HL-60/S4 (cell line): ENCODE measurements around the gene UBXN6.

Source experiments
- in situ Hi-C: fragments of 300-500 bp; cut with MboI; formaldehyde crosslinking; loops from 2 replicates; pipeline ENCODE4 v1.14.3; 2022; ENCODE audit warnings: low sequenced_read_pairs

UBXN6 gene

DNA sequence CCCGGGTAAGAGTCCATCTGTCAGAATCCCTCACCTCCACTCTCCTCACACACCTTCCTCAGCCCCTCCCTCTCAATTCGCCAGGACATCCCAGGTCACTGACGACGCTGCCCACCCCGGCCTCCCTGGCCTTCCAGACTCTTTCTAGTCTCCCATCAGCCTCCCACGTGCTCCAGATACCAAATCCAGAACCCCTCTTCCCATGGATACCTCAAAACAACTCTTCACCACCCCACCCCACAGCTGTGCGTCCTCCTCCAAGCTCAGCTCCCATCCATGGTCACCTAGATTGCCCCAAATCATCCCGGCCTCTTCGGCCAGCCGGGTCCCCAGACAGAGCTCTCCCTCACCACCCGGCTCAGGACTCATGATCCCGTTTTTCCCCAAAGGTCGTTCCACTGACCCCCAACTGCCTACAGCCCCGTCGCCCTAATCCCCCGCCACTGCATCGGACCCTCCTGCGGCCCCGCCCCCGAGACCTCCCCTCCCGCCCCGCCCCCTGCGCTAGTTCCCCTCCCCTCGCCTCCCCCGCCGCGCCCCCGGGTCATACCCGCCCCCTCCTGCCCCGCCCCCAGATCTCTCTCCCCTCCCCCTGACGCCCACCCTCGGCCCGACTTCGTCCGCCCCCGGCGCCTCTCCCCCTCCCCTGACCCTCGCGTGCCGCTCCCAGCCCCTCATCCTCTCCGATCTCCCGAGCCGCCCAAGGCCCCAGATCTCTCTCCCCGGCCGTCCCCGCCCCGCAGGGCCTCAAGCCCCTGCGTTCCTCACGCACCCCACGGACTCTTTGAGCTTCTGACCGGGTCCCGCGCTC is 546 bp downstream of the UBXN6 start:
- in situ Hi-C loops: no loop called here

DNA sequence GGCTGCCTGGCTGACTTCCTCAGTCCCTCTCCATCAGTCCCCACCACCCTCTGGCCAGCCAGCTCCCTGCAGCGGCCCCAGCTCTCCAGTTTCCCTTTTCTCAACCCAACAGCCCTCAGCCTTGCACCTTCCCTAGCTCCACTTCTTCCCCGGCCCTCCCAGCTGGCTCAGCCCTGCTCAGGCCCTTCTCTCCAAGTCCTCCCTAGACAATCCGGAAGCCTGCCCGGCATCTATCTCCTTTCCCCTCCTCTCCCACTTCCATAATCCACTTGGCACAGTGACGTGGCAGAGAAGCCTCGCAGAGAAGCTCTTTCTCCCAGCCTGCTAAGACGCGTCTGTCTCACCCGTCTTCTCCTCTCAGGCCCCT is 1.1 kb downstream of the UBXN6 start:
- in situ Hi-C loops: no loop called here

DNA sequence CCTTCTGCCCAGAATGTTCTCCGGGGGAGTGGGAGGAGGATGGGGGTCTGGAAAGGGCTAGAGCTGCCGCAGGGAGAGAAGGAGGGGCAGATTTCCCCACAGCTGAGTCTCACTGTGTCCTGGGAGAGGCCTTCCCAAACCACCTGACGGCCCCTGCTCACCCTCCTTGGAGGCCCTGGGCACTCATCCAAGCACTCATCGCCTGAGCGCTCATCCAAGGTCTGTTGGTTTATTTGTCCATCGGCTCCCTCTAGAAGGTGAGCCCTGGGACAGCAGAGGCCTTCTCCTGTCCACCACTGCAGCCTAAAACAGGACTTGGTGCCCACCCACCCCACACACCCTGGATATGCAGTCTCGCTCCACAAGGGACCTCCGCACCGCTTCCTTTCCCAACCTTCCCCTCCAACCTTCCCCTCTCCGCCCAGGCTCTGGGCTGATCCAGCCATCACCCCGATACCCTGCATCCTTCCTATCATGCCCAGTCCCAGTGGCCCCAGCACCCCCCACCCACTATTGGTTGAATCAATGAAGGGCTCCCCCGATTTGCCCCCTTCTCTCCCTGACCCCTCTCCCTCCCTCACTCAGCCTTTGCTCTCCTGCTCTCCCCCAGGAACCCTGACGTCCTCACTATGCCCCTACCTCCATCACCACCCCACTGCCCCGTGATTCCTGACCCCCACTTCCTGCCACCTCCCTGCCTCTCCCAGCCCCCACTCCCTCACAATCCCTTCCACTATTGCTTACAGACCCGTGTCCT is 1.7 kb downstream of the UBXN6 start:
- in situ Hi-C loops: no loop called here

DNA sequence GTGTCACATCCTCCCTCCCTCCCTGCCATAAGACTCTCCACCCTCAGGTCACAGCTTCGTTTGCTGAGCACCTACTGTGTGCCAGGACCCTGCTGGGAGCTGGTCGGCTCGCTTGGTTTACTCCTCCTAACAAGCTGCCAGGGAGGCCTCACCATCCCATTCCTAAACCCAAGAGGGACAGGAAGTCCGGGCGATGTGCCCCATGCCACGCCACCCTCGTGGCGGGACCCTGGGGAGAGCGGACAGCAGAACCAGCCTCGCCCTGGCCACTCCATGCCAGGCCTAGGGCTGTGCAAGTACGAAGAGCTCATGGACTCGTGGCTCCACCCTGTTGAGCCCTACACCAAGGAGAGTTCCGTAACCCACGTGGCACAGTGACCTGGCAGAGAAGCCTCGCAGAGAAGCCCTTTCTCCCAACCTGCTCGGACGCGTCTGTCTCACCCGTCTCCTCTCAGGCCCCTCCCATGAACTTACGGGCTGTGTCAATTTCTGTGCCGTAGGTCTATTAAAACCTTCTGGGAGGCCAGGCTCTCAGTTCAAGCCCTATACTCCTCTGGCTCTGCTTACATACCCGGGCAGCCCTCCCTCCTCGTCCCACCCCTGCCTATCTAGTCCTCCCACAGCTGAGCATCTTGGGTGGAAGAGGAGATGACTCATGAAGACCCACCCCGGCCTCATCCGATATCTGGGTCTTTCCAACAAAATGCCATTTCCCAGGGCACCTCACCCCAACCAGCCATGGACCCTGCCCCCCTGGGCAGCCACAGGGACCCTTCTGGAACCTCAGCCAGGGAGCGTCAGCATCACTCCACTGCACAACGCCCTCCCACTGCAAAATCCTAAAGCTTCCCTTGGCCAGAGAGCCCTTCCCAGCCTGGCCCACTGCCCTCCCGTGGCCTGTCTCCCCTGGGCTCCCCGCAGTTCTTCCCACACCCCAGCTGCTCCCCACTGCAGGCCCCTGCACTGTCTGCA is 2.6 kb downstream of the UBXN6 start:
- in situ Hi-C loops: no loop called here

DNA sequence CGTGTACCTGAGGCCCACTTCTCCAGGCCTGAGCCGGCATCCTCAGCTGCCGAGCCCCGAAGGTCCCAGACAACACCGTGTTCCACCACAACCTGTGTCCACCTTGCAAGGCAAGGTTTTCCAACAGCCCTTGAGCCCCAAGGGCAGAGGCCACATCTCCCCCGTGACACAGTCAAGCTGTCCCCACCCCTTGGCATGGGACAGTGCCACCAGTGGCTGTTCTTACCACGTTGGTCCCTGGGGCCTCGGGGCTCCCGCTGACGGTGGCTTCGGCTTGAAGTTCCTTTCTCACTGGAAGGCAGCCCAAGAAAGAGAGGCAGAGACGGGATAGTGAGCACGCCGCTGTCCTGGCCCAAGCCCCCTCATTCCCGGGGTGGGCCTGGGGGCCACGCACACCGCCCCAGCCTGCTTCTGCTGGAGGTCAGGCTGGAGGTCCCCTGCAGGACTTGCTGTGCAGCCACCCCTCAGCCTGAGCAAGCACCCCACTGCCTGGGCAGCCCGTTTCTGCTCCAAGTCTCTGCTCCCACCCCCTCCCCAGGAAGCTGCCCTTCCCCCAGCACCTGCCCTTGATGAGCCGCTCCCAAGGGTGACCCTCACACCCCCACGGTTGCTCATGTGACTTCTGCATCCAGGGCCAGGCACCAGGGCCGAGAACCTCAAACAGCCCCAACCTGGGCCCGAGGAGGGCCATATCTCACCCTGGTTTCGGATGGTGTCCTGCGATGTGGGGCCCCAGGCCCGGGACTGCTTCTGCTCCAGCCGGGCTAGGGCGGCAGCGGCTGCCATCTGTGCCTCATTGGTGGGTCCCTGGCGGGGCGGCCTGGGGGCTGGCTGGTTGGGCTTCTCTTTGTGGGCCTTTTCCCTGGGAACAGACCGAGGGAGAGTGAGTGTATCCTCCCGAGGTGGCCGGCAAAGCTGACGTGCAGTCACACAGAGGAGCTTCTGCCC is 4.1 kb downstream of the UBXN6 start:
- in situ Hi-C loops: no loop called here

DNA sequence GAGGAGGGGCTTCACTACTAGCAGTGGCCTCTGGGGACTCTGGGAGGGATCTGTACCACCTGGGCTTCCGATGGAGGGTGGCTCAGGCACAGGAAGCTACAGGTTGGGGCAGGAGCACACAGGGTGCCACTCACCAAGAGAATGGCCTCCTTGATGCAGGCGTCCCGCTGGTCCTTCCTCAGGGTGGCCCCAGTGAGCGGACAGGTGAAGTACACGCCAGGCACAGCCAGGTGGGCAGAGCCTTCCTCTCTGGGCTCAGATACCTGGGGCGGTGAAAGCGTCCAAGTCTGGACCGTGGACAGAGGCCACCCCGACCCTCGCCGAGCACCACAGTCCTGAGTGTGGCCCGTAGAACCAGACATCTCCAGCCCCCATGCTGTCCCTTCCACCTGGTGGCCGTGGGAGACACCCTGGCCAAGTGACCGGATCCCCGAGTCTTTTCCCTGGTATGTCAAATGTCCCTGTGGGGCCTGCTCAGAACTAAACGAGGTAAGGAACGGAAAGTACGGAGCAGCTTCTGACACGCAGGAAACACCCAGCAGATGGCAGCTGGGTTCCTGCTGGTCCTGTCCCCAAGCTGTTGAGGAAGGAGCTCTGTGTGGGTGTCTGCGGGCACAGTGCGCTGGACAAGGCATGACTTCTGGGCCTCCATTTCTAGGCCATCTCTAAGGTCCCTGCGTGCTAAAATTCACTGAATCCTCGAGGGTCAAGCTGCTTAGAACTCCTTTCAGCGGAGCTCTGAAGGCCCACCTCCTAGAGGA is 5.2 kb downstream of the UBXN6 start:
- in situ Hi-C loops: no loop called here

DNA sequence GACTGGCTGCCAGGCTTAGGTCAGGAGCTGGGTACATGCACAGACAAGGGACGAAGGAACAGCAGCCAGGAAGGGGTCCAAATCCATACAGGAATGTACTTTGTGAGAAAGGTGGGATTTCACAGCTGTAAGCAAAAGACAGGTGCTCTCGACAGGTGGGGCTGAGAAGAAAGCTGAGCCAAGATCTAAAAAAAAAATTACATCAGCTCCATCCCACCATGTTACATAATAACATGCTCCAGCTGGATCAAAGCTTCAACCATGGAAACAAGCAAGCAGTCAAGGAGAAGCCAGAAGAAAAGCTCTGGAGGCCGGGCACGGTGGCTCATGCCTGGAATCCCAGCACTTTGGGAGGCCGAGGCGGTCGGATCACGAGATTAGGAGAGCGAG is 8.0 kb downstream of the UBXN6 start:
- in situ Hi-C loops: no loop called here

DNA sequence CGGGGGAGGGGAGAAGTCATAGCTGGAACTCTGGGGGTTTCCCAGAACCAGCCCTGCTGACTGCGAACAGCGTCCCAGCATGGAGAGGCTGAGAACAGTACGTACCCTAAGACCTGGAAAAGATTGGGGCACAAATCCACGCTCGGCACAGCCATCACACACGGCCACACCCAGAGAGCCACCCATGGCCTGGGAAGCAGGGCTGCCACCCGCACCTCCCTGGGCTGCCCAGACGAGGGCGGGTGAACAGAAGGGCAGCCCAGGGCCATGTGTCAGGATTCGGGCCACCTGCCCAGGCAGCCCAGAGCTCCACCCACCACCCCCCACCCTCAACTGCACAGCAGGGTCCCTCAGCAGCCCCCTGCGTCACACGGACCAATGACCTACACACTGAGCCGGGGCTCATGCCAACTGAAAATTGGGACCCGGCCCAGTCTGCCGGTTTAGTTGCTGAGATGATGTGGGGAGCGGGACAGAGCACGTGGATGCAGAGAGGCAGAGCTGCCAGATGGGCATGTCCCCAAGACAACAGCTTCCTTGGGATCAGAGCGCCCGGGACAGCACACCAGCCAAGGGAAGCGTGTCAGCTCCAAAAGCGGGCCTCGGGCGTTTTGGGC is 8.5 kb downstream of the UBXN6 start:
- in situ Hi-C loops: no loop called here

DNA sequence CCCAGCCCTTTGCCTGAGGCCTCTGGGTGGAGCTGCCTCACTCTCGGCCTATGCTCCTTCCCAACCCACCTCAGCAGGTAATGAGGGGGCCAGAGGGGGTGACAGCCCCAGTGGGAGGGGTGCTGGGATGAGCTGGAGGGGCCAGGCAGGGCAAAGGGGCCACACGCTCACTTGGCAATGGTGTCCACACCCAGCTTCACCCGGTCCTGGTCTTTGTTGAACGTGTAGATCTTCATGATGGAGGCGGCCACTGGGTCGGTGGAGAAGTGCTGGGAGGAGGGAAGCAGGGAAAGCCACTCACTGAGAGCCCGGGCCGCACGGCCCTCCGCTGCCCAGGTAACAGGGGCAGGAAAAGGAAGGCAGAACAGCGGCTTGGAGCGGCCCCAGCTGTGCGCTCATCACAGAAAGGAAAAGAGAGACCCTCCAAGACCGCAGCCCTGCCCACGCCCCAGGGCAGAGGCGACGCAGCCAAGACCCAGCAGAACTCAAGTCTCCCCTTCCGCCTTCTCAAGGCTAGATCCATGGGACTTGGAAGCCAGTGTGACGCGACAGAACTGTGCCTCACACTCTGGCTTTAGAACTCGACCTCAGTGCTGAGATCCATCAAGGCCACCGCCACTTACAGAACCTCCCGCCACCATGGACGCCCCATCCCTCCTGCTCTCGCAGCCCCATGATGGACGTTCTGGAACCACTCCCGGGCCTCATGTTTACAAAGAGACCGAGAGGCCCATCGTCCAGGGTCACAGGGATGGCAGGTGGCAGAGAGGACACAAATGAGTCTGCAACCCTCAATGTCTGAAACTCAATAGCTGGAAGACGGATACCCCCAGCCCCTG is 9.2 kb downstream of the UBXN6 start:
- in situ Hi-C loops: no loop called here

DNA sequence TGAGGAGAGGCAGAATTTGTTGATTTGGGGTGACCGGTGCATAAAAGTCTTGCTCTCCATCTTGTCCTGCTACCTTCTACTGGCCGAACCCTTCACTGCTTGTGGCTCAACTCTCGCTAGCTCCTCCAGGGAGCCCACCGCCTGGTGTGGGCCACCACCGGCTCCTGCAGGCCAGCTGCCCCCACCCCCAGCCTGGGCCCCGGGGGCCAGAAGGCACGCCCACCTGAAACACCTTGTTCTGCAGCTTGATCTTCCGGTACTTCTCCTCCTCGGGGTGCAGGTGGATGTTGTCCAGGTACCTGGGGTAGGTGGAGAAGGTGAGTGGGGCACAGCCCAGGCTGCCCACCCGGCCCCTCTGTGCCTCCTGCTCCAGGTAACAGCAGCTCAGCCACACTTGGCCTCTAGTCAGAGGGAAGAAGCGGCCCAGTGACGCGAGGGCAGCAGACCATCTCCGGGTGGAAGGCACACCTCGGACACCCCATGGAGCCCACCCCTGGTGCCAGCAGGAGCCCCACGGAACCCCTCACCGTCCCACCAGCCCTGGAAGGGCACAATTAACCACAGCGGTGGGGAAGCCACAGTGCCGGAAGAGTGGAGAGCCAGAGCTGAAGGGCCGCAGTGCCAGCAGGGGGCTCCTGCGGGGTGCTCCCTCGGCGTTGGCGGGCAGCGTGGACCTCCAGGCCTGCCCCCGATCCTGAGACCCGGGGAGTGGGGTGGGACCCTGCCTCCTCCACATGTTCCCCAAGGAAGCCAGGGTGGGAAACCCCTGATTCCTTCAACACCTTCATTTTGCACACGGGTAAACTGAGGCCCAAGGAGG is 10.1 kb downstream of the UBXN6 start:
- in situ Hi-C loops: no loop called here

DNA sequence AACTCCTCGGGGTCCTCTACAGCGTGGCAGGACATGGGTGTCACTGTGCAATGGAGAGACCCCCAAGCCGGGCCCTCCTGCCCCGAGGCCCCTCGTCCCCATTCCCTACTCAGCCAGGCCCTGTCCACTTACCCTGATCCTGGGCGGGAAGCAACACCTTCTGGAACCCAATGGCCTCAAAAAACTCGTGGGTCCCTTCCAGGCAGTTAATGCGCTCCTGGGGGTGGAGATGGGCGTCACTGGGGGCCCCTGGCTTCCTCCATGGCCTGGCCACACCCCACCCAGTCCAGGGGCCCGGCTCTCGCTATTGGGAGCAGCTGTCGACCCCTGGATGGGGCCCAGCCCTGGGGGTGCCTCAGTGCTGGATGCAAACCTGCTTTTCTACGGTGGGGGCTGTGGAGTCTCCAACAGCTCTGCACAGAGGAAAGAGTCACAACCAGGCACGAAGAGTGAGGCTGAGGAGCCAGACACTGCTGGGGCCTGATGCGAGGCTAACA is 10.8 kb downstream of the UBXN6 start:
- in situ Hi-C loops: no loop called here

DNA sequence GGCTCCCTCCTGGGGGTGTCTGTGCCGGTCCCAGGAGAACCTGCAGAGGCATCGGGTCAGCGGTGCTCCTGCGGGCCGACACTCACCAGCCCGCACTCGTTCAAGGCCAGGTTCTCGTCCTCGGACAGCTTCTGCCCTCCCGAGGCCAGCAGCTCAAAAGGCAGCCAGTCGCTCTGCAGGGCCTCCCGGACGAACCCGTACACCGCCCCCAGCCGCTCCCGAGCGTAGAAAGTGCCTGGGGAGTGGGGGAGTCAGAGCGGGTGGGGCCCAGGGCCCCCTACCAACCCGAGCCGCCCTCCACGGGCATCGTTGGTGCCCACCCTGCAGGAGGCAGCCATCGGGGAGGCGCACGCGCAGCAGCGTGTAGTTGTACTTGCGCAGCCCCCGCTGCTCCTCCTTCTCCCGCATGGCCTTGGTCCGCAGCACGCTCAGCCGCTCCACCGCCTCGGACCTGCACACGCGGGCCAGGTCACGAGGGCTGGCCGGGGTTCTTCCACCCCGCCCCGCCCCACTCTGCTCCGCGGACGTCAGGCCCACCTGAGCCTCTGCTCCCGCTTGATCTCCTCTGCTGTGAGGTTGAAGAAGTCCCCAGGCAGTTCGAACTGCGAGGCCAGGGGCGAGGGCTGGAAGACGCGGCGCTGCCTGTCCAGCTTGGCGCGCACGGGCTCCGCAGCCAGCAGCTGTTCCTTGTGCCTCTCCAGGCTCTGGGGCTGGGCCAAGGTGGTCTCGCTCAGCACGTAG is 11.5 kb downstream of the UBXN6 start:
- in situ Hi-C loops: no loop called here

DNA sequence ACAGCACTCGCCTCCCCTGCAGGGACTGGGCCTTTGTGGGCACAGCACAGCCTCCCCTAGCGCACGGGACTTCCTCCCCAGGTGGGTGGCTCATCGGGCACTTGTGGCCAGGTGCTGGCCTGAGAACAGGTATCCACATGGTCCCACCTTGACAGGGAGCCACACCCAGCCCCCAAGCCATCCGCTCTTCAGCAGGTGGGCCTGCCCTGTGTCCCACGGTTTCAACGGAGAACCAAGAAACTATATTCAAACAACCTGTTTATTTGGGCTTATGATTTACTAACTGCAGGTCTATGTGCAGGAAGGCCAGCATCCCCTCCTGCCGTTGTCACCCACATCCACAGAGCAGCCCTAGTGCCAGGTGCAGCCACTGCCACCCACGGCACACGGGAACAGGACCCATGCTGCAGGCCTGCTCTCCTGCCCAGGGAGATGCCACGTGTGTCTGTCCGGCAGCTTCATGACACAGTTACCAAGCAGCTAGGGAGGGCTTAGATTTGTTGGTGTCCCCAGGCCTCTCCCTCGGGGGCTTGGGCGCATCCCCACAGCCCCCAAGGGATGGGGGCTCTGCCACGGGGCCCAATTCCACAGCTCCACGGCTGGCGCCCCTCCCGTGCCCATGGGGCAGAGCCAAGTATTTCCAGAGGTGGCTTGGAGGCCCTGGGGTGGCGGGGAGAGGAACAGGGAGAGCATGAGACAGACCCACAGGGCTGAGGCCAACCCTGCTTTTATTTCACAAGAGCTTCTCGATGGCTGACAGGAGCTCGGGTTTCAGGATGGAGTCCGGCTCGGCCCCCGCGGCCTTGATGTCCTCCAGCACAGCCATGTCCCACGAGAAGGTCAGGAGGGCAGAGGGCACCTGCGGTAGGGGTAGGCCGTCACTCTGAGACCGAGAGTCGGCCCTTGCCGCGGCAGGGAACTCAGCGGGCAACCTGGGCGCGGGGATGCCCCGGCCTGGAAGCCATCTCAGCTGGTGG is 12.5 kb downstream of the UBXN6 start:
- in situ Hi-C loops: no loop called here

DNA sequence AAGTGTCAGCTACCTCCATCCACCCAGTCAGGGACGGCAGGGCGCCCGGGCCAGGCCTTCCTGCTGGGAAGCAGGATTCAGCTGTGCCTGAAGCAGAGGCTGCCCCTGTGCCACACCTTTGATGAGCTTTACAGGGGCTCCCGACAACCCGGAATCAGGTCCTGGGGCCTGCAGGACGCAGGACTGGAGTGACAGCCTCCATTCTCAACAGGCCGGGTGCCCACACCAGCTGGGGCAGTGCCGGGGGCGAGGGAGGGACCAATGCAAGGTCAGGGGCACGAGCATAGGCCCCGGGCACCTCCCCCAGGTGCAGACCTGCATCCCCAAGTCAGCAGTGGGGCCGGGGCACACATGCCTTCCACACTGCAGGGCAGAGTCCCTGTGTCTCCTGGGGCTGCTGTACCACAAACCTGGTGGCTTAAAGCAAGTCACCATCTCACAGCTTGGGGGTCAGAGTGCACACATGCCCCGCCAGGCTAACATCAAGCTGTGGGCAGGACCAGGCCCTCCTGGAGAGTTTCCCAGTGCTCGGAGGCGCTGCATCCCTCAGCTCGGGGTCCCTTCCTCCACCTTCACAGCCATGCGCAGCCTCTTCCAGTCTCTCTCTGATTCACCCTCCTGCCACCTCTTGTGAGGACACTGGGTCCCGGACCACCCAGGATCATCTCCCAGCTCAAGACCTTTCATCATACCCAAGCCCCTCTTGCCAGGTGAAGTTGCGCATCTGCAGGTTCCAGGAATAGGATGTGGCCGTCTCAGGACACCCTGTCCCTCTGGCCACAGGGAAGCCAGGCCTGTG is 13.4 kb downstream of the UBXN6 start:
- in situ Hi-C loops: no loop called here
